GM12878 (cell line): ENCODE results near the gene TCF23. TPM values are rescaled to one million over a fixed set of nuclear protein-coding genes. Genes with fewer than 3 reads are reported as not detected.

Experiments
- ATAC-seq: fragments of 200-7000 bp; cut with Tn5 transposase; 3 replicates; pipeline ENCODE4 v1.9.1; 2020; ENCODE audit warnings: mild to moderate bottlenecking, moderate library complexity
- BruUV-seq: library from RNA; stranded (reverse); fragments of 400-500 nt; replicated peaks from 2 replicates; lab custom pipeline; 2021; lab: Mats Ljungman, UMichigan
- CTCF ChIA-PET: fragments of 300-600 bp; sonication (Branson Sonifier 250); formaldehyde crosslinking; extraction: SDS; loops from one replicate; lab custom pipeline; 2021; ENCODE audit warnings: inconsistent platforms; lab: Yijun Ruan, JAX
- POLR2A ChIA-PET: fragments of 350-600 bp; formaldehyde crosslinking; extraction: SDS; loops from one replicate; lab custom pipeline; 2021; ENCODE audit warnings: inconsistent platforms; lab: Charles Lee
- RAD21 ChIA-PET: fragments of 300-600 bp; sonication (Branson Sonifier 250); formaldehyde crosslinking; loops from one replicate; lab custom pipeline; 2023; ENCODE audit warnings: antibody characterized with exemption; ENCODE audit not compliant: unreplicated experiment; lab: Charles Lee
- SMC1A ChIA-PET: fragments of 300-600 bp; sonication (Branson Sonifier 250); formaldehyde crosslinking; loops from one replicate; lab custom pipeline; 2023; ENCODE audit not compliant: unreplicated experiment, uncharacterized antibody; lab: Charles Lee
- DNase-seq: peaks from one replicate; pipeline ENCODE4 v3.0.0-alpha.2; 2011; ENCODE audit warnings: low read depth, low spot score
- FAIRE-seq: peaks from 3 replicates; lab custom pipeline; 2011; peaks lifted over from hg19 to GRCh38; lab: Jason Lieb, UNC
- H2AFZ ChIP-seq: 2 replicates; pipeline ENCODE4 v1.6.0; 2011; ENCODE audit warnings: low read depth, low read length, control low read depth; ENCODE audit not compliant: control insufficient read depth
- H3K27ac ChIP-seq: 2 replicates; pipeline ENCODE4 v1.5.1; 2011; ENCODE audit warnings: control low read depth; ENCODE audit not compliant: control insufficient read depth, insufficient read depth
- H3K27me3 ChIP-seq, 2 experiments: replicated peaks in 1 of 2; 2 replicates each; pipeline versions ENCODE4 v1.6.0 to v1.6.1; 2011; ENCODE audit warnings: low read length in 1 of 2; ENCODE audit not compliant: control insufficient read depth in 2 of 2, insufficient read depth in 2 of 2
- H3K36me3 ChIP-seq, 2 experiments: 2 replicates each; pipeline ENCODE4 v1.5.1; 2011; ENCODE audit warnings: low read length in 1 of 2; ENCODE audit not compliant: control insufficient read depth in 2 of 2, insufficient read depth in 2 of 2
- H3K4me1 ChIP-seq: 2 replicates; pipeline ENCODE4 v1.6.1; 2011; ENCODE audit warnings: mild to moderate bottlenecking, low read length, moderate library complexity, mixed read lengths; ENCODE audit not compliant: control insufficient read depth, insufficient read depth
- H3K4me2 ChIP-seq: 2 replicates; pipeline ENCODE4 v1.6.0; 2011; ENCODE audit warnings: control low read depth; ENCODE audit not compliant: control insufficient read depth, insufficient read depth
- H3K4me3 ChIP-seq: fragments of 200-600 bp; sonication (generic); 2 replicates; pipeline ENCODE4 v1.5.1; 2016
- H3K79me2 ChIP-seq: 2 replicates; pipeline ENCODE4 v1.6.0; 2011; ENCODE audit warnings: low read length; ENCODE audit not compliant: control insufficient read depth, insufficient read depth
- H3K9ac ChIP-seq: 2 replicates; pipeline ENCODE4 v1.8.0; 2011; ENCODE audit warnings: low read length, control low read depth, mixed read lengths; ENCODE audit not compliant: control insufficient read depth, insufficient read depth
- H3K9me3 ChIP-seq: replicated peaks from 3 replicates; pipeline ENCODE4 v1.5.1; 2011; ENCODE audit warnings: mild to moderate bottlenecking, low read length; ENCODE audit not compliant: control insufficient read depth, insufficient read depth
- H4K20me1 ChIP-seq: 2 replicates; pipeline ENCODE4 v1.6.0; 2011; ENCODE audit not compliant: control insufficient read depth, insufficient read depth
- GATAD2B ChIP-seq: fragments of 450-650 bp; conservative IDR thresholded peaks from 2 replicates; pipeline ENCODE4 v1.6.1; 2017; ENCODE audit warnings: low read depth, mild to moderate bottlenecking, moderate library complexity
- RAD21 ChIP-seq: IDR thresholded peaks from 2 replicates; pipeline ENCODE4 v1.6.1; 2011; ENCODE audit warnings: mild to moderate bottlenecking, low read depth, low read length, moderate library complexity; ENCODE audit not compliant: insufficient read depth
- SIN3A ChIP-seq: IDR thresholded peaks from 2 replicates; pipeline ENCODE4 v1.6.1; 2012; ENCODE audit warnings: low read depth, low read length, improper control_type of control experiment
- SIX5 ChIP-seq: IDR thresholded peaks from 2 replicates; pipeline ENCODE4 v1.6.1; 2011; ENCODE audit warnings: mild to moderate bottlenecking, low read depth, low read length, moderate library complexity; ENCODE audit not compliant: severe bottlenecking
- SMC3 ChIP-seq: IDR thresholded peaks from 2 replicates; pipeline ENCODE4 v1.6.1; 2011; ENCODE audit warnings: low read length, improper control_type of control experiment, borderline replicate concordance
- YY1 ChIP-seq: IDR thresholded peaks from 2 replicates; pipeline ENCODE4 v1.6.1; 2011; ENCODE audit warnings: low read depth, mild to moderate bottlenecking, low read length
- WGBS: methylation state at CpG from one replicate; pipeline ENCODE4 v1.1.6; 2016; ENCODE audit warnings: low lambda C conversion rate; ENCODE audit not compliant: insufficient replicate concordance, insufficient coverage; ENCODE audit errors: missing lambda C conversion rate; 5-methylcytosine and 5-hydroxymethylcytosine counted together
- in situ Hi-C: fragments of 300-500 bp; cut with MboI; formaldehyde crosslinking; loops from 9 replicates; pipeline ENCODE4 v1.14.3; 2018; ENCODE audit warnings: mixed read lengths
- intact Hi-C: fragments of 100-400 bp; cut with micrococcal nuclease; formaldehyde crosslinking; loops from one replicate; pipeline ENCODE4 v1.14.2; 2022; ENCODE audit not compliant: unreplicated experiment
- polyA plus RNA-seq, 11 experiments: library from polyadenylated mRNA; depleted of rRNA in 4 of 11; unstranded in 6 of 11; stranded (reverse) in 5 of 11; fragments of >200 nt; fragmentation: Nextera tagmentation in 4 of 11; fragmentation: Illumina TruSeq in 1 of 11; extraction: Ambion mirVana in 4 of 11; extraction: Trizol in 1 of 11; gene quantifications; 1 replicate in 1 of 11; 2 replicates in 10 of 11; pipeline versions ENCODE4 v1.2.1 to v1.2.3, GENCODE V29; 2011 to 2016; ENCODE audit warnings: inconsistent platforms in 2 of 11, missing spikeins in 2 of 11, low read depth in 1 of 11
- total RNA-seq, 4 experiments: library from RNA; depleted of rRNA in 3 of 4; stranded (reverse); fragments of >200 nt in 3 of 4; fragmentation: Illumina TruSeq in 1 of 4; extraction: Trizol in 1 of 4; gene quantifications; 2 replicates each; pipeline versions ENCODE4 v1.2.1 to v1.2.3, GENCODE V29; 2013 to 2021
- TF ChIP-seq, protein P1 (sequence below): fragments of 450-650 bp; IDR thresholded peaks from 2 replicates; pipeline ENCODE4 v1.6.1; 2016; ENCODE audit warnings: mild to moderate bottlenecking
- TF ChIP-seq, protein P2 (sequence below), 3 experiments: IDR thresholded peaks in 2 of 3; conservative IDR thresholded peaks in 1 of 3; 2 replicates each; pipeline ENCODE4 v1.5.1; 2011; ENCODE audit warnings: low read depth in 3 of 3, low read length in 3 of 3, mild to moderate bottlenecking in 3 of 3, control low read depth in 2 of 3, moderate library complexity in 2 of 3, inconsistent platforms in 1 of 3, mixed read lengths in 1 of 3; ENCODE audit not compliant: control insufficient read depth in 2 of 3, insufficient read depth in 1 of 3; ENCODE audit errors: extremely low read depth in 1 of 3

TCF23 gene
- total and polyA plus RNA-seq, 10 of the 15 experiments (the other 5 are each of a cell fraction or from before 2014, with no cell fraction given), result not detected

DNA sequence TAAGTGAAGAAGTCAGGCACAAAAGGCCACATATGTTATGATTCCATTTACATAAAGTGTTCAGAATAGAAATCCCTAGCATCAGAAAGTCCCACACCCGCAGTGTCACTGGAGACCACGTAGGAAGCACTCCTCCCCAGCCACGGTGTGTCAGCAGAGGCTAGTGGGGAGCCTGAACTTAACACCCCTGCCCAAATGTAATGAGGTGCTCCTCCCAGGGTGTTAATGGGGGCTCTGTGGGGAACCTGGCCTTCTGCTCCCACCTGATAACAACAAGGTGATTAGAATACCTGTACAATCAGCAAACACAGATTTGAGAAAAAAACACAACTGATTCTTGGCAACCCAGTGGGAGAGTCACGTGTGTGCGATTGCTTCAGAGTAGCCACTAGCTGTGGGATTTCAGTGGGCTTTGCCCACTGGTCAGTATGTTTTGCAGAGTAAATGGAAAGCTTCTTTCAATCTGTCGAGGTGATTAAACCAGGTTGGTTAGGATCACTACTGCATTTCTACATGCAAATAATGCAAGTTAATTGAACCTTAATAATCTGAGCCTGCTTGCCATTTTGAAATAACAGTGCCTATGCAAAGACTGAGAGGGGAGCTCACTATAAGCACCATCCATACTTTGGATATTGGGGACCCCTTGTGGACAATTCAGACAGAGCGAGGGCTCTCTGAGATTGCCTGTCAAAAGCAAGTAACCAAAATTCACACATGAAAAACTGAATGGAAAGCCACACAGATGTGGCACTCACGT is 42.4 kb downstream of the TCF23 start:
- no peaks in the 10 kb centered on the region for H3K36me3 ChIP-seq
- no peaks in the 10 kb centered on the region for H3K79me2 ChIP-seq
- H2AFZ ChIP-seq, result no peak overlapping the region
- H3K4me3 ChIP-seq, result no peak overlapping the region
- in situ Hi-C loops (no loop called here), intact Hi-C loops (loop anchor here (1.0 to 5.0 kb wide), 2 partner anchors 93 to 229 kb away; no protein-coding TSS in a partner anchor)
- CTCF ChIA-PET, result interaction anchor here (0.6 to 3.0 kb wide), 29 partner anchors 9 to 799 kb away, joined by 3 to 26 read pairs (median 5); partner anchors contain the start of genes ABHD1, KHK, PREB and TMEM214
- FAIRE-seq (peak; percentile 91), ATAC-seq (peak; percentile 97)
- no peak overlapping the region for H3K9ac ChIP-seq
- H3K27me3 ChIP-seq, result no peaks in the 10 kb centered on the region
- H4K20me1 ChIP-seq, result no peaks in the 10 kb centered on the region
- no peak overlapping the region for H3K27ac ChIP-seq
- POLR2A ChIA-PET, result interaction anchor here (1.0 to 1.3 kb wide), 2 partner anchors 27 to 32 kb away, joined by 3 read pairs; no protein-coding TSS in a partner anchor
- no TSS peak for BruUV-seq
- no peaks in the 10 kb centered on the region for H3K4me1 ChIP-seq
- SMC1A ChIA-PET, result interaction anchor here (0.7 to 2.2 kb wide), 14 partner anchors 11 to 345 kb away, joined by 3 to 19 read pairs (median 6); partner anchors contain the start of gene ABHD1
- no peaks in the 10 kb centered on the region for H3K9me3 ChIP-seq
- TF ChIP-seq SMC3 (peak; percentile 91), RAD21 (peak; percentile 88), SIX5 (peak; percentile 16), GATAD2B (no peak), YY1 (peak; percentile 71; the same call in 1 of the 2 replicates), SIN3A (no peak)
- TF ChIP-seq, protein P1, sequence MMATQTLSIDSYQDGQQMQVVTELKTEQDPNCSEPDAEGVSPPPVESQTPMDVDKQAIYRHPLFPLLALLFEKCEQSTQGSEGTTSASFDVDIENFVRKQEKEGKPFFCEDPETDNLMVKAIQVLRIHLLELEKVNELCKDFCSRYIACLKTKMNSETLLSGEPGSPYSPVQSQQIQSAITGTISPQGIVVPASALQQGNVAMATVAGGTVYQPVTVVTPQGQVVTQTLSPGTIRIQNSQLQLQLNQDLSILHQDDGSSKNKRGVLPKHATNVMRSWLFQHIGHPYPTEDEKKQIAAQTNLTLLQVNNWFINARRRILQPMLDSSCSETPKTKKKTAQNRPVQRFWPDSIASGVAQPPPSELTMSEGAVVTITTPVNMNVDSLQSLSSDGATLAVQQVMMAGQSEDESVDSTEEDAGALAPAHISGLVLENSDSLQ, result peak; percentile 47; the same call in 1 of the 2 replicates
- TF ChIP-seq, protein P2, sequence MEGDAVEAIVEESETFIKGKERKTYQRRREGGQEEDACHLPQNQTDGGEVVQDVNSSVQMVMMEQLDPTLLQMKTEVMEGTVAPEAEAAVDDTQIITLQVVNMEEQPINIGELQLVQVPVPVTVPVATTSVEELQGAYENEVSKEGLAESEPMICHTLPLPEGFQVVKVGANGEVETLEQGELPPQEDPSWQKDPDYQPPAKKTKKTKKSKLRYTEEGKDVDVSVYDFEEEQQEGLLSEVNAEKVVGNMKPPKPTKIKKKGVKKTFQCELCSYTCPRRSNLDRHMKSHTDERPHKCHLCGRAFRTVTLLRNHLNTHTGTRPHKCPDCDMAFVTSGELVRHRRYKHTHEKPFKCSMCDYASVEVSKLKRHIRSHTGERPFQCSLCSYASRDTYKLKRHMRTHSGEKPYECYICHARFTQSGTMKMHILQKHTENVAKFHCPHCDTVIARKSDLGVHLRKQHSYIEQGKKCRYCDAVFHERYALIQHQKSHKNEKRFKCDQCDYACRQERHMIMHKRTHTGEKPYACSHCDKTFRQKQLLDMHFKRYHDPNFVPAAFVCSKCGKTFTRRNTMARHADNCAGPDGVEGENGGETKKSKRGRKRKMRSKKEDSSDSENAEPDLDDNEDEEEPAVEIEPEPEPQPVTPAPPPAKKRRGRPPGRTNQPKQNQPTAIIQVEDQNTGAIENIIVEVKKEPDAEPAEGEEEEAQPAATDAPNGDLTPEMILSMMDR (IDR thresholded peaks at IDR 0.05 in 2 of 3, conservative IDR thresholded peaks at IDR 0.05 in 1 of 3; ENCODE audit: control insufficient read depth in 2 of 3, extremely low read depth in 1 of 3, insufficient read depth in 1 of 3, low read depth in 3 of 3, low read length in 3 of 3), result peak; percentile 58 to 79 (median 77)
- TF ChIP-seq, all 136 proteins: peak for 6
- RAD21 ChIA-PET, result interaction anchor here (0.6 to 2.4 kb wide), 17 partner anchors 11 to 345 kb away, joined by 3 to 13 read pairs (median 6); partner anchors contain the start of genes ABHD1, KHK and PREB
- 21% methylated on average over 8 of the region's 8 CpGs for WGBS
- no peak for DNase-seq
- H3K4me2 ChIP-seq, result no peak overlapping the region
